HG03135 (cell line): ENCODE measurements around the gene SUPT5H.

Experiments
- ATAC-seq: cut with Tn5 transposase; IDR thresholded peaks from one replicate; pipeline ENCODE4 v1.9.1; 2021; ENCODE audit warnings: mild to moderate bottlenecking, moderate library complexity; ENCODE audit not compliant: unreplicated experiment

Gene SUPT5H

DNA sequence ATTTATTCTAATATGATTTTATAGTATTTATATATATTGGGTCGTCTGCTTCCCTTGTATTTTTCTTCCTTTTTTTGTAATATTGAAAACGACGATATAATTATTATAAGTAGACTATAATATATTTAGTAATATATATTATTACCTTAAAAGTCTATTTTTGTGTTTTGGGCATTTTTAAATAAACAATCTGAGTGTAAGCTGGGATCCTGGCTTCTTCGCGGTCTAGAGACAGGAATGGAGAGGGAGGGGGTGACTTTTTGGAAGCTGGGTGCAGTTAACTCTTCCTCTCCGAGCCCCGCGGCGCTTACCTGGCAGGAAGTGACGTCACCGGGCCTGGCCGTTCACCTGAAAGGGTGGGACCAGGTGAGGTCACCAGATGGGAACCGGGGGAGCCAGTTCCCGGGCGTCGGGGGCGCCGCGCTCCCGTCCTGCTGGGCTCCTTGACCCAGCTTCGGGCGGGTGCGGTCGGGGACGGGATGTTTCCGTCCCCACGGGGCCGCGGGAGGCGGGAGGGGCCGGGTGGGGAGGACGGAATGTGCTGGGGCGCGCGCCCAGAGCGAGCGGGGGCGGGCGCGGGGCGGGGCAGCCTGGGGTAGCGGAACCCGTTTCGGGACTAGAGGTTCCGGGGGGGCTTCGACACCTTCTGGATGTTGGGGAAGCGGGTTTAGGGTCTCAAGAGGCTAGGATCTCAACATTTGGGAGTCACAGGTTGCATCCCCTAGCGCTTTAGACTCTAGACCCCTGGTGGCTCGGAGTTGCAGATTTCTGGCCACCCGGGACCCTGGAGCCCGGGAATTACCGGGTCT, 36.0 kb upstream of the SUPT5H start:
- no peak for ATAC-seq

DNA sequence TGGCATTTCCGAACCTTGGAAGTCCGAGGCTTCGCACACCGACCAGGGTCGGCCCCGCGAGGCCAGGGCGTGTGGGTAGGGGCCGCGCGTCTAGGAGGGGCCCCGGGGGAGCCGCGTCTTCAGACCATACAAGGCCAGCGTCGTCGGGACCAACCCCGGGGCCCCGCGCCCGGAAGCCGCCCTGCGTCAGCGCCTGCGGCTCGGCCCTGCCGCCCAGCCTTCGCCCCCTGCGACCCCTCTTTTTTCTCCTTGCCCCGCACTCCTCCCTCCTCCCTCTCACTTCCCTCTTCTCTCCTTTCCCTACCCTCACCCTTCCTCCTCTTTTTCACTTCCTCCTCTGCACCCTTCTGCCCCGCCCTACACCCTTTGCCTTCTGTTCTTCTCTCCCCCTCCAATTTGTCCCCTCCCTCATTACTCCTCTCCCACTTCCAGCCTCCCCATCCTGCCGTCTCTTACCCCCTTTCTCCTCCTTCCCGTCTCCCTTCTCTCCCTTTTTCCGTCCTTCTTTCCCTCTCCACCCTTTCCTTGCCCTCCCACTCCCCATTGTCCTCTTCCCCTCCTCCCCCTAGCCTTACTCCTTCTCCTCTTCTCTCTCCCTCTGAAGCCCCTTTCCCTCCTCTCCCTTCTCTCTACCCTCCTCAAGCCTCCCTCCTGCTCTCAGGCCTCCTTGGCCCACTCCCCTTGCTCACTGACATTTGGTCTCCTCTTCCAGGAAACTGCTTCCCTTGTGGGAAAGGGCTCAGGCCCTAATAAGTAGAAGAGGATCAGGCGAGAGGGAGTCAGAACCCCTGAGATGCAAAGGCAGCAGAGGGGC, 35.2 kb upstream of the SUPT5H start:
- no peak for ATAC-seq

DNA sequence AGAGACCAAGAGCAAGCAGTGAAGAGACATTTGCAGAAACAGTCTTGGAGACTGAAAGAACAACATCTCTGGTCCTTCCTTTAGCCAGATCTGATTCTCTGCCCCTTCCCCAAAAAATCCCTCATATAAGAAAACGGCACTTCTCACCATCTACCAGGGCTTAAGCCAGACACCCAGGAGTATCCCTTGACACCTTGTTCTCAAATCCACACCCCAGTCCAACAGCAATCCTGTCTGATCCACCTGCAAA, 34.6 kb upstream of the SUPT5H start:
- ATAC-seq, result no peak

DNA sequence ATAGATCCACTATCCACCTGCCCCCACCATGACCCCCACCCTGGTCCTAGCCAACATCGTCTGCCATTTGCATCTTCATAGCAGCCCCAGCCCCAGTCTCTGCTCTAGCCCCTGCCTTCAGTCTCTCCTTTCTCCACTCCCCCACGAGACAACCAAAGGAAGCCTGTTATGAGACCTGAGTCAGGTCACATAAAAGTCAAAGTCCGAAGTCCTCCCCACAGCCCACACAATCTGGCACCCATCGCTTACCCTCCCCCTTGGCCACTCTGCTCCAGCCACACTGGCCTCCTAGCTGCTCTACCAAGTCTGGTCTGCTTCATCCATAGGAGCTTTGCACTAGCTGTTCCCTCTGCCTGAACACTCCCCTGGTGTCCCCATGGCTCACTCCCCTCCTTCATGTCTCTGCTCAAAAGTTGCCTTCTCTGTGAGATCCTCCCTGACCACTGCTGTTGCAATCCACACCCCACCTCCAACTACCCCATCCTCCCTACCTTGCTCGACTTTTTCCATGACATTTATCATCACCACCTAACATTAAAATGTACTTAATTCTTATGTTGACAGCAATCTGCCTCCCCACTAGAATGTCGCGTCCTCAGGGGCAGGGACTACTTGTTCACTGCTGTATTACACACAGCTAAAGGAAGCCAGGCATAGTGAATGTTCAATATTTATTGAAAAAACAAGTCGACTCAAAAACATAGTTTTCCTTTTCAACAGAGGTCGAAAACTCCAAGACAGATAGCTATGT, 34.1 kb upstream of the SUPT5H start:
- ATAC-seq, result no peak

DNA sequence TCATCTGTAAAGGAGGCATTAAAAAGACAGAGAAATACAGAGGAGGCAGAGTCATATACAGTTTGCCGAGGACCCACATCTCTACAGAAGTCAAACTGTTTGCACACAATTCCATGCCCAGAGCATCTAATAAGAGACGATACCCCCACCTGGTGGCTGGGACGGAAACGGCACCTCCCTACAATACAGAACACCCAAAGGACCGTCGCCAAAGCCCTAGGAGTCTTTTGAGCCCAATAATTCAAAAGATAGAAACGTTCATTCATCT, 33.6 kb upstream of the SUPT5H start:
- peak; percentile 31 for ATAC-seq

DNA sequence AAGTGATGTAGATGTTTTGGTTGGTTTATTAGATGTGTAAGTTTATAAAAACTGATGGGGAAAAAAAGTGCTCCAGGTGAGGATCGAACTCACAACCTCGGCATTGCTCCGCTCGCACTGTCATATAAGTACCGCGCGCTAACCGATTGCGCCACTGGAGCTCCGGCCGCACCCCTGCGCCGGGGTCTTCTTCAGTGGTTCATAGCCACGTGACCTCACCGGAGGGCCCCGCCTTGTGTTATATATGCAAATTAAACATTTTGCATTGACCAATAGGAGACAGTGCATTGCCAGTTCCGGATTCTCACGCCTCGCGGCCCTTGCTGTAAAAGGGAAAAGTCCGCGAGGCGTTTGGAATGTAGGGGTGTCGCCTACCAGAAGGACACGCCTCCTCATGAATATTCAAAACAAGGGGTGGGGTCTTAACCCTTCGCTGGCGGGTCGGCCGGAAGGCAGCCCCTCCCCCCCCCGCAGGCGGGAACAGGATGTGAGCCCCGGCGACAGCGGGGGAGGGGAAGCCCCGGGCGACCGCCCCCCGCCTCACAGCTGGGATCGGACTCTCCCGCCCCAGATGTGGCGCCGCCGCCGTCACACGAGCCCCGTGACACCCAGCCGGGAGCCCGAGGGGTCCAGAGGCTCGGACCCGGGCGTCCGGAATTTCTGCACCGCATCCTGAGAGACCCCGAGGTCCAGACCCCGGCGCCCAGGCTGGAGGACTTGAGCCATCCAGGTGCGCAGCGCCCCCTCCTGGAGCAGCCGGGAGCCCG, 33.1 kb upstream of the SUPT5H start, which contains the start of gene PLEKHG2:
PLEKHG2 (plus strand) TSS at position 570 of the 767 bp plus-strand sequence. CDS start 1,418 bp downstream, outside the sequence.
- peak; percentile 60 for ATAC-seq

DNA sequence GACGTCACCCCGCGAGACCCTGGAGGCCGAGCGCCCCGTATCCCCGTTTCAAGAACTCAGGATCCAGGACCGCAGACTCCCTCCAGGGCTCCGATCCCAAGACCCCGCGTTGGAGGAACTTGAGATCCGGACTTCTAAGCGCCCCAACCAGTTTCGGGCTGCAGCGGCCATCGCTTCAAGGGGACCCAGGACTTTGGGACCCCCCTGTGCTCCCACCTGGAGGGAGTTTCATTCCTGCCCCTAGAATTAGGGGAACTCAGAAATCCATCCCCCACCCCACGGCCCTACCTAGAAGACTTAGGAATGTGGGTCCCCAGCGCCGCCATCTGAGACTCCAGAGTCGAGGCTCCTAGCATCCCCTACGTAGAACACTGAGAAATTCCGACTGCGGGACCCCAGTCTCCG, 32.5 kb upstream of the SUPT5H start:
- no peak for ATAC-seq

DNA sequence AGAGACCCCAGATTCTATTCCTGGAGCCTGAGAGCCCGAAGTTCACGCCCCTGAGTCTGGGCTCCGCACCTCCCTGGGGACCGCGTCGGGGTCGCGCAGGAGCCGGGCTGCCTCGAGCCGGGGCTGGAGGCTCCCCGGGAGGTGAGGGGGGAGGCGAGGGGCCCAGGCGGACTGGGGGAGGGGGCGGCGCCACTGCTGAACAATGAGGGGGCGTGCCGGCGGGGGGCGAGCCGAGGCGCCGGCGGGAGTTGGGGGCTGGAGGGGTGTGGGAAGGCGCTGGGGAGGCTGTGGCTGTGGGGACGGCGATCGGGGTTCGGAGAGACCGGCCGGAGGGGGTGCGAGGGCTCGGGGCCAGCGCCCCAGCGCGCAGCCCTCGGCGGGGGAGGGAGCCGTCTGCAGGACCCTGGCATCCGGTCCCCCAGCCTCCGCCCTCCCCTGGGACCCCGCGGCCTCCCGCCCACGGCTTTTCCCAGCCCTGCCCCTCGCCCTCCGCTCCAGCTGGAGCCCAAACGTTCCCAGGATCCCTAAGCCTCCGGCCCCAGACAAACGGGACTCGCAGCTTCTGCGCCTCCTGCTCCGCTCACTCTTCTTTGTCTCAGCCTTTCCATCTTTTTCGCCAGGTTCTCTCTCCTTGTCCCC, 32.0 kb upstream of the SUPT5H start:
- ATAC-seq, result no peak

DNA sequence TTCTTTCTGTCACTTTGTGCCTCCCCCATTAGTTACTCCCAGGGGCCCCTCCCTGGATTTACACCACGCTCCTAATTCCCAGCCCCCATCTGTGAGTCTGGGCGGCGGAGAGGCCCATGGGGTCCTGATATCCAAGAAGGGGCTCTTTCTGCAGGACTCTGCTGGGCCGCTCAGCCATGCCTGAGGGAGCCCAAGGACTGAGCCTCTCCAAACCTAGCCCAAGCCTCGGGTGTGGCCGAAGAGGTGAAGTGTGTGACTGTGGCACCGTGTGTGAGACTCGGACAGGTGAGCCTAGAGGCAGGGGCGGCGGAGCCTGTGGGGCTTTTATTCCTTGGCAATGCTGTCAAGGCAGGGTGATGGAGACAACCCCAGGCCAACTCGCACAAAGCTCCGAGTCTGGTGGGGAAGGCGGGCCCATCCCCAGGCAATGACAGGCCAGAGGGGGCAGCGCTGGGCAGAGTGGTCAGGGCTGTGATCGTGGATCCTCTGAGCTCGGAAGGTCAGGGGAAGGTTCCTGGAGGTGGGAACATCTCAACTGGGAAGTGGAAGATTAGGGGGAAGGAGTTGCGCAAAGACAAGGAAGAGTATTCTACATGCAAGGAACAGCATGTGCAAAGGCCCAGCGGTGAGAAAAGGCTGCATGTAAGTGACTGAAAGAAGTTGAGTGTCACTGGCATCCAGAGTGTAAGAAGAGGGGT, 31.3 kb upstream of the SUPT5H start:
- ATAC-seq, result no peak

DNA sequence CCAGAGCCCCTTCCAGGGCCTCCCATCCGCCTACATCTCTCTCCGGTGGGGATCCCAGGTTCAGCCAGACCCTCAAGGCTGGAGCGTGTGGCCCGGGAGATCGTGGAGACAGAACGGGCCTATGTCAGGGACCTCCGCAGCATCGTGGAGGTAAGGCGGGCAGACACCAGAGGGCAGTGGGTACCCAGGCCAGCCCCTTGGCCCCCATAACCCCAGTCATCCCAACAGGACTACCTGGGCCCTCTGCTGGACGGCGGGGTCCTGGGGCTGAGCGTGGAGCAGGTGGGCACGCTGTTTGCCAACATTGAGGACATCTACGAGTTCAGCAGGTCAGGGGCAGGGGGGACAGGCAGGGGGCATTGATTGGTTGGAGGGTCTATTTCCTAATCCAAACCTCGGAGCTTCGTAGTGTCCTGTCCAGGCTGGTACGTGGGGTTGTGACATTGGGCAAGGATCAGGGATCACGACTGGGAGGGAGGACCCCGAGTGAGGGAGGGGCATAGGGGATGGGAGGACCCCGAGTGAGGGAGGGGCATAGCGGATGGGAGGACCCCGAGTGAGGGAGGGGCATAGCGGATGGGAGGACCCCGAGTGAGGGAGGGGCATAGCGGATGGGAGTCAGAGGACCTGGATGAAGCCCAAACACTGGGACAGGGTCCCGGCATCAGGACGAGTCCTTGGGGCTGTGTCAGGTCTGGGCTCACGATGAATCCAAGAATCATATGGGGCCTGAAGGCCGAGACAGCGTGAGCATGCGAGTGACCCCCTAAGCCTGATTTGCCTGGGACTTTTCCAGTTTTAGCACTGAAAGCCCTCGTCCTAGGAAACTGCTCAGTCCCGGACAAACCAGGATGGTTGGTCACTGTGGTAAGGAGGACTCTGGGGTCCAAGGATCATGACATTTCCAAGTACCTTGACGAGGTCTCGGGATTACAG, 30.0 kb upstream of the SUPT5H start:
- no peak for ATAC-seq

DNA sequence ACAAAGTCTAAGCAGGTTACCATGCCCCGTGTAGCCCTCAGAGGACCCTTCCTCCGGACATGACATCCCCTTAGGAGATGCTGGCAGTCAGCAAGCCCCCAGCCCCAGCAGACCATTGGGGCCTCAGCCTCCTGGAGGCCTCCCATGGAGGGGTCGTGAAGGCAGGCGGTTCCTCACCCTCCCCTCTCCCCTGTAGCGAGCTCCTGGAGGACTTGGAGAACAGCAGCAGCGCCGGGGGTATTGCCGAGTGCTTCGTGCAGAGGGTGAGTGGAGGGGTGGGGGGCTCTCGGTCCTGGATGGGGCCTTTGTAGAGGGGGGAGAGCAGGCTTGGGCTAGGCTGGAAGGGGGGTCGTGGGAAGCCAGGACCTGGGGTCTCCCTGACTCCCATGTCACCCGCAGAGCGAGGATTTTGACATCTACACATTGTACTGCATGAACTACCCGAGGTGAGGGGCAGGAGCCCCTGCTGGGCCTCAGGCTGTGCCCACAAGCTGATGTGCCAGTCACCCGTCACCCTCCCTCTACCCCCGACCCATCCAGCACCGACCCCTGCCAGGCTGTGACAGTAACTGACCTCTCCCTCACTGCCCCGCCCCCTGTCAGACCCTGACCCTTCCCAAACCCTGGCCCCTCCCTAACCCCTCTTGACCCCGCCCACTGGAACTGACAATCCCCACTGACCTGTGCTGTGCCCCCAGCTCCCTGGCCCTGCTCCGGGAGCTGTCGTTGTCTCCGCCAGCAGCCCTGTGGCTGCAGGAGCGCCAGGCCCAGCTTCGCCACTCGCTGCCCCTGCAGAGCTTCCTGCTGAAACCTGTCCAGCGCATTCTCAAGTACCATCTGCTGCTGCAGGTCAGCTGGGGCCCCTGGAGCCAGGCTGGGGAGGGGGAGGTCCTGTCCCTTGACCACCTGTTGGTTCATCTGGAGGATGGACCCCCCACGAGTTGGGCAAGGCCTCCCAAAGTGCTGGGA, 28.9 kb upstream of the SUPT5H start:
- no peak for ATAC-seq

DNA sequence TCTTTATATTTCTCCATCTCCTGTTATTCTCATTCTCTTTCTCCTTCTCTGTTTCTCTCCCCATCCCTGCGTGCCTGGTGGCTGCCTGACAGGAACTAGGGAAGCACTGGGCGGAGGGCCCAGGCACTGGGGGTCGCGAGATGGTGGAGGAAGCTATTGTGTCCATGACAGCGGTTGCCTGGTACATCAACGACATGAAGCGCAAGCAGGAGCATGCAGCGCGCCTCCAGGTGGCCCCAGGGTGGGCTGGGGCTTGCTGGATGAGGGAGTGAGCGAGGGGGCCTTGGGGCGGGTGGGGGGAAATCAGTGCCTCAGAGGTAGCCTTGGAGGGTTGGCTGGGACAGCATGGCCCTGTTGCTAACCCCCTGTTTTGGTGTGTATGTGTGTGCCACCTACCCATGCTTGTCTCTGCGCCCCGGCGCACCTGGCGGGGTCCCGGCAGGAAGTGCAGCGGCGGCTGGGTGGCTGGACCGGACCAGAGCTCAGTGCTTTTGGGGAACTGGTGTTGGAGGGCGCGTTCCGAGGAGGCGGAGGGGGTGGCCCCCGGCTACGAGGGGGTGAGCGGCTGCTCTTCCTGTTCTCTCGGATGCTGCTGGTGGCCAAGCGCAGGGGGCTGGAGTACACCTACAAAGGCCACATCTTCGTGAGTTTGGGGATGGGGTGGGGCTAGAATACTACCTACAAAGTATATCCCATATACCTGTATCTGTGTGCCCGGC, 27.8 kb upstream of the SUPT5H start:
- no peak for ATAC-seq

DNA sequence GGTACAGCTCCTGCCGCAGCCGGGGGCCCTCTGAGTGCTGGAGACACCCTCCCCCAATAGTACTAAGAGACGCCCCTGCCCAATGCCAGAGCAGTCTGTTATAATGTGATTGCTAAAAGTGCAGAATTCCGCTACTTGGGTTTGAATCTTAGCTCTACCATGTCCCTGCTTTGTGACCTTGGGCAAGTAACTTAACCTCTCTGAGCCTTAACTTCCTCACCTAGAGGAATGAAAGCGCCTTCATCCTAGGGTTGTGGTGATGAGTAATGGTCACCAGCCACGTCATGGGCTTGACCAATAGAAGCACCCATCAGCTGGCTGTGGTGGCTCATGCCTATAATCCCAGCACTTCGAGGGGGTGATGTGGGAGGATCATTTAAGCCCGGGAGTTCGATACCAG, 26.4 kb upstream of the SUPT5H start:
- no peak for ATAC-seq

DNA sequence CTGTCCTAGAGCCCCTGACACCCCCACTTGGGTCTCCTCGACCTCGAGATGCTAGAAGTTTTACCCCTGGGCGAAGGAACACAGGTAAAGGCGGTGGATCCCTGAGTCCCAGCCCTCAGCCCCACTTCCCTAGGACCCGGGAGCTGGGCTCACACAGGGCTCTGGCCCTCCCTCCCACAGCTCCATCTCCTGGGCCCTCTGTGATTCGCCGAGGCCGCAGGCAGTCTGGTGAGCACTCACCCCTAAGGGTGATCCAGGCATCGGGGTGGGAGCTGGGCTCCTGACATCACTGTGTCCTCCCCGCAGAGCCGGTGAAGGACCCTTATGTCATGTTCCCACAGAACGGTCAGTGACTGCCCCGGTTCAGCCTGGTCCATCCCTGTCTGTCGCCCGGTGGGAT, 24.6 kb upstream of the SUPT5H start:
- ATAC-seq, result no peak

DNA sequence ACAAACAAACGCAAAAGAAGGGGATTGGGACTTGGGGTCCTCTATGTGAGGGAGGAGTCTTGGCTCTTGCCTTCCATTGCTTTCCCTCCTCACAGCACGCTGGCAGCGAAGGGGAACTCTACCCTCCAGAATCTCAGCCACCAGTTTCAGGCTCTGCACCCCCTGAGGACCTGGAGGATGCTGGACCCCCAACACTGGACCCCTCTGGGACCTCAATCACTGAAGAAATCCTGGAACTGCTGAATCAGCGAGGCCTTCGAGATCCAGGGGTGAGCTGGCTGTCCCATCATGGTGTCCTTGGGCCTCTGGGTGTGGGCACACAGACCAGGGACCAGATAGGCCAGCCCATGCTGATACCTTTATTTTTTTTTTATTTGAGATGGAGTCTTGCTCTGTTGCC, 23.4 kb upstream of the SUPT5H start:
- no peak for ATAC-seq

DNA sequence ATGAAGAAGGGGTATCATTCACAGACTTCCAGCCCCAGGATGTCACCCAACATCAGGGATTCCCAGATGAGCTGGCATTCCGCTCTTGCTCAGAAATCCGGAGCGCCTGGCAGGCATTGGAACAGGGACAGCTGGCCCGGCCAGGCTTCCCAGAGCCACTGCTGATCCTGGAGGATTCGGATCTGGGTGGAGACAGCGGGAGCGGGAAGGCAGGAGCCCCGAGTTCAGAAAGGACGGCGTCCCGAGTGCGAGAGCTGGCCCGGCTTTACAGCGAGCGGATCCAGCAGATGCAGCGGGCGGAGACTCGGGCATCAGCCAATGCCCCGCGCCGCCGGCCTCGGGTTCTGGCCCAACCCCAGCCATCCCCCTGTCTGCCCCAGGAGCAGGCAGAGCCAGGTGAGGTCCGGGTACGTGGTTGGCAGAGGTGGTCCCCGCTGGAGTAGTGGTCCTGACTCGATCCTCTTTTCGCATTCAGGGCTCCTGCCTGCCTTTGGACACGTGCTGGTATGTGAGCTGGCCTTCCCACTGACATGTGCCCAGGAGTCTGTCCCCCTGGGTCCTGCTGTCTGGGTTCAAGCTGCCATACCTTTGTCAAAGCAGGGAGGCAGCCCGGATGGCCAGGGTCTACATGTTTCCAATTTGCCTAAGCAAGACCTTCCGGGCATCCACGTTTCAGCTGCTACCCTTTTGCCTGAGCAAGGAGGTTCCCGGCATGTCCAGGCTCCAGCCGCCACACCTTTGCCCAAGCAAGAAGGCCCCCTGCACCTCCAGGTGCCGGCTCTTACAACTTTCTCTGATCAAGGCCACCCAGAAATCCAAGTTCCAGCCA, 21.9 kb upstream of the SUPT5H start:
- ATAC-seq, result no peak
